ENCODE measurements around the gene SRL.
"Not testable (repeated sequence)": the region's sequence is repeated elsewhere in the genome, so short reads cannot be mapped to it uniquely, and the experiment has no call there.

DNA sequence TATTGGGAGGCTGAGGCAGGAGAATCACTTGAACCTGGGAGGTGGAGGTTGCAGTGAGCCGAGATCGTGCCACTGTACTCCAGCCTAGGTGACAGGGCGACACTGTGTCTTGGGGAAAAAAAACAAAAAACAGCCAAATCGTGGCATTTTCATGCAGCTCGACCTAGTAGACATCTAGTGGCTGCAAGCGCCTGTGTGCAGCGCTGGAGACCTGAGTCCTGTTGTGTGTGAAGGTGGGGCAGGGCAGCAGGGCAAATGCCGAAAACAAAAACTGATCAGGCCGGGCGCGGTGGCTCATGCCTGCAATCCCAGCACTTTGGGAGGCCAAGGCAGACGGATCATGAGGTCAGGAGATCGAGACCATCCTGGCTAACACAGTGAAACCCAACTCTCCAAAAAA lies 88.5 kb downstream of the SRL start:
- TF ChIP-seq TAF1 (IDR thresholded peaks at IDR 0.05; ENCODE audit: low read depth); RAD21 (conservative IDR thresholded peaks at IDR 0.05); EP300 (conservative IDR thresholded peaks at IDR 0.05; ENCODE audit: poor library complexity, severe bottlenecking); EZH2 (IDR thresholded peaks at IDR 0.05; ENCODE audit: borderline replicate concordance, insufficient read depth, low read length, poor library complexity, severe bottlenecking): not testable (repeated sequence)
- TF ChIP-seq, protein P1, sequence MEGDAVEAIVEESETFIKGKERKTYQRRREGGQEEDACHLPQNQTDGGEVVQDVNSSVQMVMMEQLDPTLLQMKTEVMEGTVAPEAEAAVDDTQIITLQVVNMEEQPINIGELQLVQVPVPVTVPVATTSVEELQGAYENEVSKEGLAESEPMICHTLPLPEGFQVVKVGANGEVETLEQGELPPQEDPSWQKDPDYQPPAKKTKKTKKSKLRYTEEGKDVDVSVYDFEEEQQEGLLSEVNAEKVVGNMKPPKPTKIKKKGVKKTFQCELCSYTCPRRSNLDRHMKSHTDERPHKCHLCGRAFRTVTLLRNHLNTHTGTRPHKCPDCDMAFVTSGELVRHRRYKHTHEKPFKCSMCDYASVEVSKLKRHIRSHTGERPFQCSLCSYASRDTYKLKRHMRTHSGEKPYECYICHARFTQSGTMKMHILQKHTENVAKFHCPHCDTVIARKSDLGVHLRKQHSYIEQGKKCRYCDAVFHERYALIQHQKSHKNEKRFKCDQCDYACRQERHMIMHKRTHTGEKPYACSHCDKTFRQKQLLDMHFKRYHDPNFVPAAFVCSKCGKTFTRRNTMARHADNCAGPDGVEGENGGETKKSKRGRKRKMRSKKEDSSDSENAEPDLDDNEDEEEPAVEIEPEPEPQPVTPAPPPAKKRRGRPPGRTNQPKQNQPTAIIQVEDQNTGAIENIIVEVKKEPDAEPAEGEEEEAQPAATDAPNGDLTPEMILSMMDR (IDR thresholded peaks at IDR 0.05; ENCODE audit: poor library complexity, severe bottlenecking): not testable (repeated sequence)
